Transverse colon (tissue), 3 donors: Measurements from ENCODE around the gene ATXN2L.

Source experiments
- POLR2A ChIP-seq: fragments of 450-650 bp; IDR thresholded peaks from one replicate; pipeline ENCODE4 v1.6.1; 2016; ENCODE audit warnings: antibody characterized with exemption, mild to moderate bottlenecking, moderate library complexity
- TF ChIP-seq, protein P1 (sequence below), 5 experiments: fragments of 200-600 bp in 3 of 5; fragments of 450-650 bp in 2 of 5; sonication (generic) in 3 of 5; IDR thresholded peaks; 1 replicate in 2 of 5; 2 replicates in 3 of 5; pipeline ENCODE4 v1.5.1; 2016 to 2017; ENCODE audit warnings: antibody characterized with exemption in 5 of 5, inconsistent platforms in 3 of 5, mild to moderate bottlenecking in 2 of 5, moderate library complexity in 1 of 5

DNA sequence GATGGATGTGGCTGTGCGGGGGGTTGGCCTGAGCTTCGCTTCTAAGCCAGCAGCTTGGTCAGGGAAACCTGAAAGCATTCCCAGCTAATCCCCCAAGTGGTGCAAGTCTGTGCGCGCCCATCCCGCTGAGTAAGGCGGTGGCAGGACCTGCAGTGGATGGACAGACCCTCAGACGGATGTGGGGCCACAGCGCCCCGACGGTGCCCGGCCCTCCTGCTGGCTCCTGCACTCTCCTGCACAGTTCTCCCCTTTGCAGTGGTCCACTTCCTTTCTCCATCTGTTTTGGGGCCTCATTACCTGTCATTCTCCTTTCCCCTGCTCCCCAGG is 57.8 kb downstream of the ATXN2L start:
- TF ChIP-seq POLR2A = no peak
- TF ChIP-seq, protein P1, sequence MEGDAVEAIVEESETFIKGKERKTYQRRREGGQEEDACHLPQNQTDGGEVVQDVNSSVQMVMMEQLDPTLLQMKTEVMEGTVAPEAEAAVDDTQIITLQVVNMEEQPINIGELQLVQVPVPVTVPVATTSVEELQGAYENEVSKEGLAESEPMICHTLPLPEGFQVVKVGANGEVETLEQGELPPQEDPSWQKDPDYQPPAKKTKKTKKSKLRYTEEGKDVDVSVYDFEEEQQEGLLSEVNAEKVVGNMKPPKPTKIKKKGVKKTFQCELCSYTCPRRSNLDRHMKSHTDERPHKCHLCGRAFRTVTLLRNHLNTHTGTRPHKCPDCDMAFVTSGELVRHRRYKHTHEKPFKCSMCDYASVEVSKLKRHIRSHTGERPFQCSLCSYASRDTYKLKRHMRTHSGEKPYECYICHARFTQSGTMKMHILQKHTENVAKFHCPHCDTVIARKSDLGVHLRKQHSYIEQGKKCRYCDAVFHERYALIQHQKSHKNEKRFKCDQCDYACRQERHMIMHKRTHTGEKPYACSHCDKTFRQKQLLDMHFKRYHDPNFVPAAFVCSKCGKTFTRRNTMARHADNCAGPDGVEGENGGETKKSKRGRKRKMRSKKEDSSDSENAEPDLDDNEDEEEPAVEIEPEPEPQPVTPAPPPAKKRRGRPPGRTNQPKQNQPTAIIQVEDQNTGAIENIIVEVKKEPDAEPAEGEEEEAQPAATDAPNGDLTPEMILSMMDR (IDR thresholded peaks at IDR 0.05) = no peak
